ENCODE results near the gene RHO. TPM values are rescaled to one million over a fixed set of nuclear protein-coding genes. Genes with fewer than 3 reads are reported as not detected.
A peak's percentile ranks its signal among the peaks of the same experiment; 100 is the strongest.

Gene RHO
- total and polyA plus RNA-seq, 2 donors (not counting 3 experiments of a cell fraction or from before 2014, with no cell fraction given): not detected

DNA sequence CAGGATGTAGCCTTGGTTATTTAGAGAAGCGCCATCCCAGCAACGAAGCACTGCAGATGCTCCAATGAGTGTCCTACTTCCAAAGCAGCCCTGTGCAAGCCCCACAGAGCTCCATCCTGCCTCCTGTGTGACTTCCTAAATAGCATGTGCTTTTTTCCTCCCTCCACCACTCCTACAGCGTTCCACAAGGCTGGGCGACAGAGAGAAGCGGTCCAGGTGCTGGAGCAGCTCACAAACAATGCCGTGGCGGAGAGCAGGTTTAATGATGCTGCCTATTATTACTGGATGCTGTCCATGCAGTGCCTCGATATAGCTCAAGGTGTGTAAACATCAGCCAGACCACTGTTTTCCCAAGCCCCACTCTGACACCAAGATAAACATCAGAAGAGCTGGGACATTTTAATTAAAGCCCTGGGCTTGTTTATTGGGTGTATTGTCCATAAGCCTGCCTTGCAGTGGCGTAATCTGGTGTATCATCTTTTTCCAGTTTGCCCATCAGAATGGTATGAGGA lies 22.2 kb upstream of the RHO start:
- H4K20me1 ChIP-seq (replicated peaks; ENCODE audit: control insufficient read depth, extremely low read depth, insufficient read depth, low read length): no peaks in the 10 kb centered on the region
- no peaks in the 10 kb centered on the region for H3K27me3 ChIP-seq (ENCODE audit: control insufficient read depth in 2 of 2, insufficient read depth in 2 of 2, low read length in 2 of 2)
- no peak overlapping the region for H3K4me3 ChIP-seq (replicated peaks in 1 of 3; ENCODE audit: insufficient read depth in 1 of 3, low read depth in 1 of 3, low read length in 3 of 3)
- no peak overlapping the region for H3K27ac ChIP-seq (ENCODE audit: insufficient read depth, low read depth, low read length)
- no peaks in the 10 kb centered on the region for H3K4me1 ChIP-seq (ENCODE audit: control insufficient read depth, extremely low read depth, insufficient read depth, low read length)
- no peak for DNase-seq (ENCODE audit: low read depth, low spot score)
- peaks cover 0 to 13% of the 10 kb centered on the region in 2 experiments for H3K36me3 ChIP-seq (ENCODE audit: control insufficient read depth in 2 of 2, extremely low read depth in 1 of 2, insufficient read depth in 2 of 2, low read length in 2 of 2)
- no peak overlapping the region for H3K9ac ChIP-seq (replicated peaks; ENCODE audit: extremely low read depth, insufficient read depth, low read length)
- dilution Hi-C loops (cut with MboI; ENCODE audit: extremely low pct_ligation_motif_present, low sequenced_read_pairs) (no loop called here), intact Hi-C loops (cut with micrococcal nuclease) (no loop called here)
- FAIRE-seq: no peak
- TF ChIP-seq CTCF (IDR thresholded peaks at IDR 0.05; ENCODE audit: extremely low read depth in 1 of 2, insufficient read depth in 1 of 2, low read depth in 1 of 2, low read length in 2 of 2) (no peak), EZH2 (IDR thresholded peaks at IDR 0.05; ENCODE audit: borderline replicate concordance, low read depth, low read length, severe bottlenecking) (no peak), GATA2 (IDR thresholded peaks at IDR 0.05; ENCODE audit: insufficient read depth, insufficient read length, low read depth, low read length) (no peak), POLR2A (IDR thresholded peaks at IDR 0.05; ENCODE audit: low read depth, low read length) (no peak), MYC (IDR thresholded peaks at IDR 0.05; ENCODE audit: low read depth, low read length) (no peak)
- ChIA-PET POLR2A (no interaction called here), CTCF (interaction anchor here (0.8 kb wide), 1 partner anchor 60 kb away, joined by 3 read pairs; no protein-coding TSS in a partner anchor)
- H3K9me1 ChIP-seq (replicated peaks; ENCODE audit: control insufficient read depth, extremely low read depth, insufficient read depth, low read length): no peaks in the 10 kb centered on the region
- no peak overlapping the region for H2AFZ ChIP-seq (ENCODE audit: low read depth, low read length)
- no peaks in the 10 kb centered on the region for H3K79me2 ChIP-seq (ENCODE audit: control insufficient read depth, insufficient read depth, low read length)
- no TSS peak for BruUV-seq (replicated peaks)
- H3K9me3 ChIP-seq (replicated peaks; ENCODE audit: control insufficient read depth, insufficient read depth, low read length): no peaks in the 10 kb centered on the region
- H3K4me2 ChIP-seq (ENCODE audit: insufficient read depth, low read length): no peak overlapping the region

- Histone ChIP-seq H4K20me1 (replicated peaks; ENCODE audit: control insufficient read depth, extremely low read depth, insufficient read depth, low read length) (no peaks in the 10 kb centered on the region), H3K4me2 (ENCODE audit: insufficient read depth, low read length) (no peak overlapping the region), H3K4me3 (replicated peaks in 1 of 3; ENCODE audit: insufficient read depth in 1 of 3, low read depth in 1 of 3, low read length in 3 of 3) (no peak overlapping the region), H2AFZ (ENCODE audit: low read depth, low read length) (no peak overlapping the region), H3K4me1 (ENCODE audit: control insufficient read depth, extremely low read depth, insufficient read depth, low read length) (no peaks in the 10 kb centered on the region), H3K27ac (ENCODE audit: insufficient read depth, low read depth, low read length) (no peak overlapping the region), H3K9me3 (replicated peaks; ENCODE audit: control insufficient read depth, insufficient read depth, low read length) (no peaks in the 10 kb centered on the region), H3K79me2 (ENCODE audit: control insufficient read depth, insufficient read depth, low read length) (no peaks in the 10 kb centered on the region), H3K9me1 (replicated peaks; ENCODE audit: control insufficient read depth, extremely low read depth, insufficient read depth, low read length) (no peaks in the 10 kb centered on the region), H3K9ac (replicated peaks; ENCODE audit: extremely low read depth, insufficient read depth, low read length) (no peak overlapping the region), H3K36me3 (ENCODE audit: control insufficient read depth in 2 of 2, extremely low read depth in 1 of 2, insufficient read depth in 2 of 2, low read length in 2 of 2) (peaks cover 0 to 13% of the 10 kb centered on the region in 2 experiments), H3K27me3 (ENCODE audit: control insufficient read depth in 2 of 2, insufficient read depth in 2 of 2, low read length in 2 of 2) (no peaks in the 10 kb centered on the region)
- TF ChIP-seq POLR2AphosphoS5 (IDR thresholded peaks at IDR 0.05; ENCODE audit: insufficient read depth, low read depth, low read length) (no peak), FOS (IDR thresholded peaks at IDR 0.05; ENCODE audit: borderline replicate concordance, insufficient read depth, low read length) (no peak), MYC (IDR thresholded peaks at IDR 0.05; ENCODE audit: low read depth, low read length) (no peak), JUN (IDR thresholded peaks at IDR 0.05; ENCODE audit: borderline replicate concordance, insufficient read depth, insufficient read length, low read depth) (no peak), GATA2 (IDR thresholded peaks at IDR 0.05; ENCODE audit: insufficient read depth, insufficient read length, low read depth, low read length) (no peak), POLR2A (IDR thresholded peaks at IDR 0.05; ENCODE audit: low read depth, low read length) (no peak), CTCF (IDR thresholded peaks at IDR 0.05; ENCODE audit: extremely low read depth in 1 of 2, insufficient read depth in 1 of 2, low read depth in 1 of 2, low read length in 2 of 2) (no peak), EZH2 (IDR thresholded peaks at IDR 0.05; ENCODE audit: borderline replicate concordance, low read depth, low read length, severe bottlenecking) (no peak)
- TF ChIP-seq, protein P1, sequence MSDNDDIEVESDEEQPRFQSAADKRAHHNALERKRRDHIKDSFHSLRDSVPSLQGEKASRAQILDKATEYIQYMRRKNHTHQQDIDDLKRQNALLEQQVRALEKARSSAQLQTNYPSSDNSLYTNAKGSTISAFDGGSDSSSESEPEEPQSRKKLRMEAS (IDR thresholded peaks at IDR 0.05; ENCODE audit: insufficient read depth, insufficient read length): no peak
- CTCF ChIA-PET: no interaction called here
- peak; percentile 55 for DNase-seq (ENCODE audit: low read depth, low spot score)
- intact Hi-C loops (cut with micrococcal nuclease) (no loop called here), dilution Hi-C loops (cut with MboI; ENCODE audit: extremely low pct_ligation_motif_present, low sequenced_read_pairs) (no loop called here)
- POLR2A ChIA-PET: no interaction called here
- FAIRE-seq: no peak
- no TSS peak for BruUV-seq (replicated peaks)
Observed at GRCh38 chr3:129507181-129507831, 21.1 kb upstream of the RHO start.

Measured in endothelial cell of umbilical vein (primary cell).